ENCODE measurements around the gene METTL13.

DNA sequence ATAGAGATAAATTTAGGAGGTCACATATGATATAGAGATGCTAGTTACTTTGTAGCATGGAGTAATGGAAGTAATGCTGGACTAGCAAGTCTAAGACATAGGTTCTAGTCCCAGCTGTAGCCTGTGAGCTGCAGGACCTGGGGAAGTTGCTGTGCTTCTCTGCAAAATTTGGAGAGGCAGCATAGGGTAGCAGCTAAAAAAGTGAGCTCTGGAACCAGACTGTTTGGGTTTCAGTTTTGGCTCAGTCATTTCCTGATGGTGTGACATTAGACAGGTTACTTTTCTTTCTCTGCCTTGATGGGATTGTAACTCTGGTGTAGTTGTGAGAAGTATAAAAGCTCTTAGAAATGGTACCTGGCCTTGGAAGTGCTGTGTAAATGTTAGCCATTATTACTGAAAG, 3.3 kb downstream of the METTL13 start:
- no peak for TF ChIP-seq POLR2A (IDR thresholded peaks at IDR 0.05; ENCODE audit: low read depth, low read length)
- TF ChIP-seq, protein P1, sequence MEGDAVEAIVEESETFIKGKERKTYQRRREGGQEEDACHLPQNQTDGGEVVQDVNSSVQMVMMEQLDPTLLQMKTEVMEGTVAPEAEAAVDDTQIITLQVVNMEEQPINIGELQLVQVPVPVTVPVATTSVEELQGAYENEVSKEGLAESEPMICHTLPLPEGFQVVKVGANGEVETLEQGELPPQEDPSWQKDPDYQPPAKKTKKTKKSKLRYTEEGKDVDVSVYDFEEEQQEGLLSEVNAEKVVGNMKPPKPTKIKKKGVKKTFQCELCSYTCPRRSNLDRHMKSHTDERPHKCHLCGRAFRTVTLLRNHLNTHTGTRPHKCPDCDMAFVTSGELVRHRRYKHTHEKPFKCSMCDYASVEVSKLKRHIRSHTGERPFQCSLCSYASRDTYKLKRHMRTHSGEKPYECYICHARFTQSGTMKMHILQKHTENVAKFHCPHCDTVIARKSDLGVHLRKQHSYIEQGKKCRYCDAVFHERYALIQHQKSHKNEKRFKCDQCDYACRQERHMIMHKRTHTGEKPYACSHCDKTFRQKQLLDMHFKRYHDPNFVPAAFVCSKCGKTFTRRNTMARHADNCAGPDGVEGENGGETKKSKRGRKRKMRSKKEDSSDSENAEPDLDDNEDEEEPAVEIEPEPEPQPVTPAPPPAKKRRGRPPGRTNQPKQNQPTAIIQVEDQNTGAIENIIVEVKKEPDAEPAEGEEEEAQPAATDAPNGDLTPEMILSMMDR (conservative IDR thresholded peaks at IDR 0.05; ENCODE audit: low read depth, low read length), result no peak
- TF ChIP-seq SMC3 (IDR thresholded peaks at IDR 0.05; ENCODE audit: low read depth, low read length), result no peak
- TF ChIP-seq MXI1 (IDR thresholded peaks at IDR 0.05; ENCODE audit: borderline replicate concordance, low read depth, low read length), result no peak
- TF ChIP-seq MAZ (IDR thresholded peaks at IDR 0.05; ENCODE audit: borderline replicate concordance, low read depth, low read length), result no peak
- TF ChIP-seq CEBPB (IDR thresholded peaks at IDR 0.05; ENCODE audit: low read depth, low read length), result no peak
- TF ChIP-seq NFE2L2 (IDR thresholded peaks at IDR 0.05; ENCODE audit: low read depth, low read length), result no peak
- TF ChIP-seq, protein P2, sequence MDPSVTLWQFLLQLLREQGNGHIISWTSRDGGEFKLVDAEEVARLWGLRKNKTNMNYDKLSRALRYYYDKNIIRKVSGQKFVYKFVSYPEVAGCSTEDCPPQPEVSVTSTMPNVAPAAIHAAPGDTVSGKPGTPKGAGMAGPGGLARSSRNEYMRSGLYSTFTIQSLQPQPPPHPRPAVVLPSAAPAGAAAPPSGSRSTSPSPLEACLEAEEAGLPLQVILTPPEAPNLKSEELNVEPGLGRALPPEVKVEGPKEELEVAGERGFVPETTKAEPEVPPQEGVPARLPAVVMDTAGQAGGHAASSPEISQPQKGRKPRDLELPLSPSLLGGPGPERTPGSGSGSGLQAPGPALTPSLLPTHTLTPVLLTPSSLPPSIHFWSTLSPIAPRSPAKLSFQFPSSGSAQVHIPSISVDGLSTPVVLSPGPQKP (IDR thresholded peaks at IDR 0.05; ENCODE audit: borderline replicate concordance, low read depth, low read length), result no peak
- TF ChIP-seq, protein P3, sequence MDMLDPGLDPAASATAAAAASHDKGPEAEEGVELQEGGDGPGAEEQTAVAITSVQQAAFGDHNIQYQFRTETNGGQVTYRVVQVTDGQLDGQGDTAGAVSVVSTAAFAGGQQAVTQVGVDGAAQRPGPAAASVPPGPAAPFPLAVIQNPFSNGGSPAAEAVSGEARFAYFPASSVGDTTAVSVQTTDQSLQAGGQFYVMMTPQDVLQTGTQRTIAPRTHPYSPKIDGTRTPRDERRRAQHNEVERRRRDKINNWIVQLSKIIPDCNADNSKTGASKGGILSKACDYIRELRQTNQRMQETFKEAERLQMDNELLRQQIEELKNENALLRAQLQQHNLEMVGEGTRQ (IDR thresholded peaks at IDR 0.05; ENCODE audit: low read depth, low read length), result no peak
- TF ChIP-seq FOS (IDR thresholded peaks at IDR 0.05; ENCODE audit: low read depth, low read length), result no peak
- TF ChIP-seq RCOR1 (IDR thresholded peaks at IDR 0.05; ENCODE audit: insufficient replicate concordance, low read length), result no peak
- no peak for TF ChIP-seq CHD1 (IDR thresholded peaks at IDR 0.05; ENCODE audit: low read depth, low read length)
